HG03558 (cell line): ENCODE data around the gene CHD6.

Experiments
- ATAC-seq: cut with Tn5 transposase; IDR thresholded peaks from one replicate; pipeline ENCODE4 v1.9.1; 2021; ENCODE audit warnings: moderate number of reproducible peaks; ENCODE audit not compliant: unreplicated experiment; ENCODE audit errors: extremely low read depth

The CHD6 gene

GRCh38 chr20:41594514-41595322 lies 23.5 kb downstream of the CHD6 start:
- no peak for ATAC-seq

DNA sequence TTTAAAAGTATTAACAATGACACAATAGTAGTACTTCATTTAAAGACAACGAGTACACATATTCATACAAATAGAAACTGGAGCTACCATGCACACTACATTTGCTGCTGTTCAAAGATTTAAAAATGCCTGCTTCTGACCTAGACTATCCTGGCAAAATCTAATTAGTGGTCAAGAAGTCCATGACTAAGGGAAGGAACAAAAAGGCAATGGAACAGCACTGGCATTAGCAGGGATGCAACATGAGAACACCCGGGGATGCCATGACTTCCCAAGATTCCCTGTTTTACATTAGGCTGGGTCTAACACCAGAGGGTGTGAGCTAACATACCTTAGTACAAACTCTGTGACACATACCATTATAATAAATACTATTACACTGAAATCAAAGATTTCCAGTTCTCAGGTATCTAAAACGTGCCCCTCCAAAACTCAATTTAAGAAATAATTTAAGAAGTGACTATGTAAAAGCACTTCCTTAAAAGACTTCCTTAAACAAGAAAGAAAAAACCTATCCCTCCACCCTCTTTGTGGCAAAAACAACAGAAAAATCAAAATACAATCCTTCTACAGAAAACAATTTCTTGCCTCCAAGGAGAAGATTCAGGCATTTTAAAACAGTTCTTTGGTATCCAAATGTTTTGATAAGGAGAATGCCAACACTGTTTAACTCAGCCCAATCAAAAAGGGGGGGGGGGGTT lies 25.5 kb downstream of the CHD6 start:
- ATAC-seq: no peak

DNA sequence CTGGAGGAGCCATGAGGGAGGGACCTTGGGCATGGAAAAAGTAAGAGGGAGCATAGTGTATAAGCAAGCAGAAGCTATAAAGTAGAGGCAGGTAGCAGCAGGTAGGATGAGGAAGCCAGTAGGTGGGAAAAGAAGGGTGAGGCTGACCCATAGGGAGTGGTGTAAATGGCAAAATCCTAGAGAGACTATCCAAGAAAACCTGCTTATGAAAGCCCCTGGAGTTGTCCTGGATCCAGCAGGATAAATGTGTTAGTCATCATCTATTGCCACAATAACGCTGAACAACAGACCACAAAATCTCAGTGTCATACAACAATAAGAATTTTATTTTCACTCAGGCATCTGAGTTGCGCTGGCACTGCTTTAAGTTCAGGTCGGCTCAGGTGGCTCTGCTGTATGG lies 30.2 kb downstream of the CHD6 start:
- no peak for ATAC-seq

GRCh38 chr20:41587523-41587922 lies 30.7 kb downstream of the CHD6 start:
- ATAC-seq: no peak

DNA sequence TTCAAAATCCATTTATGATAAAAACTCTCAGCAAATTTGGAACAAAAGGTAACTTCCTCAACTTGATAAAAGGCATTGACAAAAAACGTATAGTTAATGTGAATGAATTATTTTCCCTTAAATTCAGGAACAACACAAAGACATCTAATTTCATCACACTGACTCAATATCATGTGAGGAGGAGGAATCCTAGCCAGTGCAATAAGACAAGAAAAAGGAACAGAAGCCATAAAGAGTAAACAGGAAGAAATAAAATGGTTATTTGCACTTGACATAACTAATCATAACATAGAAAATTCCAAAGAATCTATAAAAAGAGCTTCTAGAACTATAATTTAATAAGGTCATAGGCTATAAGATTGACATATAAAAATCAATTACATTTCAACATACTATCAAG lies 31.4 kb downstream of the CHD6 start:
- ATAC-seq: no peak

DNA sequence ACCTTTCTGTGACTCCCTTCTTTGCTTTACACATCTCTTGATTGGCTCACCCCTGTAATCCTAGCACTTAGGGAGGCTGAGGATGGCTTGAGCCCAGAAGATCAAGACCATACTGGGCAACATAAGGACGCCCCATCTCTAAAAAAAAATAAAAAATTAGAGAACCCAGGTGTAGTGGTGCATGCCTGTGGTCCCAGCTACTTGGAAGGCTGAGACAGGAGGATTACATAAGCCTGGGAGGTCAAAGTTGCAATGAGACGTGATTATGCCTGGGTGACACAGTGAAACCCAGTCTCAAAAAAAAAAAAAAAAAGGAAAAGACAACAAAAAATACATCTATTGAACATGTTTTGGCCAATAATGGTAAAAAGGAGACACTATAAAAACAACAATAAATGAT lies 37.8 kb downstream of the CHD6 start:
- no peak for ATAC-seq

DNA sequence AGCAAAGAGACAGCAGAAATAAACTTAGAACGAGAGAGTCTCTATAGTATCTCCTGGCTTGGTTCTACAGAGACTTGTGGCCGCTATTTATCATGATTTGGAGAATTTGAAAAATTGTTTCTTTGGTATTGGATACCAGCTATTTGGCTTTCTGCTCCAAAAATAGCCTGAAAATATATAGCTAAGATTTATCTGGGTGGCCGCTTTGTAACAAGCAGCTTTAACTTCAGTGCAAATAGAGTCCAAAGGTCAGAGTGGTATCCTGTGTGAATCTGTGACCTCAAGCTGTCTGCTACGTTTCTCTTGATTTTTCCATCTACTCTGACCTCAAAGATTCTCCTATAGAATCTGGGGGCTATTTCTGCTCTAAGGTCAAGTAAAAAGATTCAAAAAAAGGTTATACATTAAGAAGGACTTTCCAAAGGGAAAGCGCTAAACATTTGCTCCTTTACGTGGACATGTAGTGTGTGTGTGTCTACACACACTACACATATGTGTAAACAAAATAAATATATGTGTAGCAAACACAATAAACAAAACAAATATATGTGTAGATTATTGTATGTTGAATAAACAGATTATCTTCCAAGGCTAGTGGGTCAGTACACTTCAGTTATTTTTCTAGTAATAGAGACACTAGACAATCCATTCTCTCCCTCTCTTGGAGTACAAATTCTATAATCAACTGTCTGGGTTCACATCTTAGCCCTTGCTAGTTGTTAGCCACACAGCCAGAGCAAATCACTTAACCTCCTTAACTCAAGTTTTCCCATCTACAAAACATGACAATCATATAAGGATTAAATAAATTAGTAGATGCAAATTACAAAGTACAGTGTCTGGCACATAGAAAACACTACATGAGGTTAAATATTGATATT lies 40.8 kb downstream of the CHD6 start:
- ATAC-seq: no peak

GRCh38 chr20:41575412-41575811 lies 42.8 kb downstream of the CHD6 start:
- ATAC-seq: no peak

GRCh38 chr20:41574802-41575389 lies 43.3 kb downstream of the CHD6 start:
- no peak for ATAC-seq

- ATAC-seq: no peak
Observed at GRCh38 chr20:41573955-41574354, 44.2 kb downstream of the CHD6 start.

DNA sequence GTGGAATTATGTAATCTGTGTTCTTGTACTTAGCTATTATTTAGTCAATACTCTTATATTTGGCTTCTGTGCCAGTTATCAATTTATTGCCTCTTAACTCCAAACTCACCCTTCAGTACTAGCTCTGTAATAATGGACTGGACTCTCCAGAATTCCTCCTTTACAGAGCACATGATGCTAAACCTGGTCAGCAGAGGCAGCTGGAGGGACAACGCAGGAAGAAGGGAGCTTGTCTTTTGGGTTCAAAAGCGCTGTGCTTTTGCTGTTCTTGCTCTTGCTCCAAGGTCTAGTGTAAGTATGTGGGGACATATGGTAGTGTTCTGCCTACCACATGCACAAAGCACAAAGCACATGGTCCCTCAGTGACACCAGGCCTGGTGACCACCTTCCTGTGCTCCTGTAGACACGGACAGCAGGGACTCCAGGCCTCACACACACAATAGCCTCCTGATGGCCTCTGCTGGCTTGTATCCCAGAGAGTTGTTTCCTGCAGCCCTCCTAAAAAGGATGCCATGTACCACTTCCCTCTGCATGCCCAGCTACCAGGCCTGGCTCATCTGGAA lies 46.1 kb downstream of the CHD6 start:
- no peak for ATAC-seq

DNA sequence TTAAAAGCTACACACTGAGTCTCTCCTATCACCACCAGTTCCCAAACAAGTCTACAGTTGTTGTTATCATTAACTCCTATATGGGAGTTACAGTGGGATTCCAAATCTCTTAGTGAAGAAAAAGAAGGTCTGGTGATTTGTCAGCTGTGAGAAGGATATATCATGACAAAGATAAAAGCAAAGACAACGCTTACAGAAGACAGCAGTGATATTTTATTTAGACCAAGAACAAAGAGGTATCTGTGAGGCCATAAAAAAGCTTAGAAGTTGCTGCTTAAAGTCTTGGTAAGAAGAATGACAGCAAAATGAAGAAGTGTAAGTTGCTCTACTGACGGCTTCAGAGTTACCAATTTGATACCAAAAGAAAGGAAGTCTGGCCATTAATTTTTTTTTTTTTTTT lies 47.2 kb downstream of the CHD6 start:
- no peak for ATAC-seq

GRCh38 chr20:41570557-41570956 lies 47.6 kb downstream of the CHD6 start:
- ATAC-seq: no peak

DNA sequence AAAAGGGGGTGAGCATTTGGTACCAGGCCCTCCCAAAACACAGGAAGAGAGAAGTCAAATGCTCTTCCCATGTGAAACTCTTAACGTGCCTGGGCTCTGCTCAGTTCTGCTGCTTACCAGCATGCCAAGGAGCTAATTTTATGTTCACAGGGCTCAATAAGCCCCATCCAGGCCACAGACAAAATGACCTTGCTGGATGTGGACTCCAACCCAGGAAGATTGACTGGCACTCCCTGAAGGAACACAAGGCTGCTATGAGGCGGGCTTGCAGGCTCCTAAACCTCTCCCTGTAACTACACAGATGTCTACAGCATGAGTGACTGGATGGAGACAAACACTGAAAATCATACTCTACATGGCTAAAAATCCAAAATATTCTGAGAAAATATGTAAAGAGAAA lies 50.6 kb downstream of the CHD6 start:
- ATAC-seq: no peak

DNA sequence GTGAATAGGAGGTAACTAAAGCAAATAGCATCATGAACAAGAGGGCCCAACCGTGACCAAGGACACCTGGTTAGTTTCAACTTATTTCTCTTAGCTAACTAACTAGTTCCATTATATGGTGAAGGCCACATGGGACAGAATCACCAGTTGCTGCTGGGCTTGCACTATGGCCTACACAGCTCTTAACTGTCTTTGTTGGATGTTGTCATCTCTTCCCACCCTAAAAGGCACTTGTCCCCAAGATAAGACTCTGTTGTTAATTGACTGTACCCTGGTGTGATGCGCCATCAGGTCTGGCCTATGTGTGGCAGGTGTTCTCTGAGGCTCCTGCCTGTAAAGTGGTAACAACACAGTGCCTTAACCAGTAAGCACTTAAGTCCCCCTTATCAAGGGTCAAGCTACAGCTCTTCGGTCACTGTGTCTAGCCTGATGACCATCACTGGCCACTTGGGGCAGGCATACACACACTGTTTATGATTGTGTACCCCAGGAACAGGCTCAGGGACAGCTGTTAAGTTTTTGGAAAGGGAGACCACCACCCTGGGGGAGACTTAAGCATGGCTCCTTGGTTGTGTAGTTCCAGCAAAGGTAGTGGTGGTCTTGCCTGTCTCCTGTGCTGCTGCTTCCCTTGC lies 51.2 kb downstream of the CHD6 start:
- ATAC-seq: no peak

DNA sequence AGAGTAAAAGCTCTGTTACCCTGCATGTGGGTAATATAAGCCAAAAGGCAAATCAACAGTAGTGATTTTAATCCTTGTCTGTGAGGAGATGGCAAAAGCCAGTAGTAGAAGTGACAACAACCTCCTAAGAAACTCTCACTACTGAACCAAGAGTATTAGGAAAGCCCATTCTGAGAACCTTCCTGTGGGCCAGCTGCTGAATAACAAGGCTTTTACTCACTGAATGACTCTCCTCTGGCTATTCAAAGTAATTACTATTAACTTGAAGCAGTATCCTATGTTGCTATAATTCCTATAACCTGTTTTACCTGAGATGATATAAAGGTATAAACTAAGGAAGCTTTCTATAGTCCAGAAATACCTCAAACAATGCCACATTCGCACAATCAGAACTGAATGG lies 55.1 kb downstream of the CHD6 start:
- ATAC-seq: no peak

- no peak for ATAC-seq
Observed at GRCh38 chr20:41560970-41561369, 57.2 kb downstream of the CHD6 start.

DNA sequence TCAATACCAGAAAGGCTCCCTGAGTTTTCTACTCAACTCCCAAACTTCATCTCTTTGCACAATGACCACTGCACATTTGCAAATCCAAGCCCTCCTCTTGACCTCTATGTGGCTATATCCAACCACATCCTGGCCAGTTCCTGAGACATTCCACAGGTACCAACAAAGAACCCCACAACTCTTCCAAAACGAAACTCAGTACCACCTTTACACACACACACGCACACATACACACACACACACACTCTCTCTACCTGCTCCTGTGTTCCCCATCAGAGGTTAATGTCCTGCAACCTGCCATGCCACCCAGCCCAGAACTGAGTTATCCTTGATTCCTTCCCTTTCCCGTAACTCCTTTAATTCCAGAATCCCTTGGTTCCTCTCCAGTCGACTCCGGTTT lies 58.5 kb downstream of the CHD6 start:
- ATAC-seq: no peak

DNA sequence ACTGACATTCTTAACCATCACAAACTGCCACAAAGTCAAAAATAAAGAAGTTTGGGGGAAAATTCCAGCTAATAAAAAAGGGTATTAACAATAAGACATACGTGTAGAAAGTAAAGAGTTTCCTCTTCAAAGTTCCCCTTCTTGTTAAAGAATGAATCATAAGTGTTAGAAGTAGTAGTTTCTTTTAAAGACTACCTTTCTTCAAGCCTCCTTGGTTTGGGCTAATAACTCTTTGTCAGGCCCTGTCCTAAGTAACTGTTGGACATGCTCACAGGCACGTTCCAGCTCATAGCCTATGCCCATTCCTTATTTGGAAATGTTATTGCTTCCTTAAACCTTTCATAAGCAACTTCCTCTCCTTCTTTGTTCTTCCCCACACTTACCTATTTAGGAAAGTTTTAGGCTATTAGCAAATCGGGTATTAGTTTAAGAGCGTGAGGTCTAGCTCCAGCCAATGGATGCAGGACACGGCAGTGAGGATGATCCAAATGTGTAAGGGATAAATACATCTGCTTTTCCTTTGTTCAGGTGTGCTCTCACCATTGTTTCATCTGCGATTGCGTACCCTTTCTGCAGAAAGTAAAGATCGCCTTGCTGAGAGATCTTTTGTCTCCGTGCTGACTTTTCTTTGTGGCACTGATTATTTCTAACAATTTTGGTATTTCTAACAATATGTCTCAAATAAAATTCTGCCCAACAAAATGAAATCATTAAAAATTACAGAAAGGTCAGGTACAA lies 64.9 kb downstream of the CHD6 start:
- ATAC-seq: no peak
